AG09309 (cell line): Measurements from ENCODE around the gene CRADD.

Experiments used
- DNase-seq: peaks from one replicate; pipeline ENCODE4 v3.0.0-alpha.2; 2010; ENCODE audit warnings: low read depth
- H3K4me3 ChIP-seq: 2 replicates; pipeline ENCODE4 v1.5.1; 2011; ENCODE audit warnings: mild to moderate bottlenecking, low read depth, low read length, moderate library complexity; ENCODE audit not compliant: control insufficient read depth
- TF ChIP-seq, protein P1 (sequence below): IDR thresholded peaks from 2 replicates; pipeline ENCODE4 v1.5.1; 2011; ENCODE audit warnings: mild to moderate bottlenecking, low read depth, low read length, inconsistent platforms; ENCODE audit not compliant: insufficient read depth, control insufficient read depth; ENCODE audit errors: missing control alignments

CRADD gene

DNA sequence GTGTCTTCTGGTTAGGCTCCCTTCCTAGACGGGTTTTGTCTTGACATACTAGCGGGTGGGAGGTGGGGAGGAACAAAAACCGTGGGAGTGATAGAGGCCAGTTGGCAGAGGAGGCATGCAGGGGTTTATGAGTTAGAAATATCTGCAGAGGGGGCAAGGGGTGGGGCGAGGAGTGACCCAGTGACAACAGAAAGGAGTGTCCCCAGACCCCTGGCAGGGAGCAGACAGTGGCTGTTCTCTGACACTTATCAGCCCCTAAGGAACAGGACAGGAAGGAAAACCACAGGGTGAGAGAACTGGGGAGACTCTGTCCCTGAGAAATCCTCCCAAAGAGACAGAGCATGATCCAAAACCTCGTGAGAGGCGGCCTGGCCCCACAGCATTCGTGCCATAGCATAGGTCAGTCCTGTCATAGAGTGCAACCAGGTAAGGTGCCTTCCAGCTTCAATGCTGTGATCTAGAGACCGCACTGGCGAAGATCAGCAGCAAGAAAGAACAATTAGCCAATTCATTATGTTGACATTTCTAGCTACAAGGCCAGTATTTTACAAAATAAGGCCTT, 141.4 kb downstream of the CRADD start:
- no peak for DNase-seq

DNA sequence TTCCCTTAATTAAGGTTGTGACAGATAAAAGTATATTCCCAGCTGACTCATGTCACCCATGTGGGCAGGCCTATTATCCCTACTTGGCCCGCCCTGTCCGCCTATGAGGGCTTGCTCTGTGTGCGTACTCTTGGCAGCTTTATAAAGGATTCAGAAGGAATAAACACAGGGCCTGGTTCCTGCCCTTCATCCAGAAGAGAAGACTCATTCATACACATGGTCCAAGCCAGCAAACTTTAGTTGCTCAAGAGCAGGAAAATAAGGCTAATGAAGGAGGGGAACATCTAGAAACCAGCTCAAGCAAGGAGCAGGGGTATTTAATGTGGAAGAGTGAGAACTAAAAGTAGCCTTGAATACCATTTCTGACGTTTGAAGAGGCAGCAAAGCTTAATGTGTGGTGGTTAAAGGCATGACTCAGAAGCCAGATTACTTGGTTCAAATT, 141.9 kb downstream of the CRADD start:
- no peak overlapping the region for H3K4me3 ChIP-seq
- TF ChIP-seq, protein P1, sequence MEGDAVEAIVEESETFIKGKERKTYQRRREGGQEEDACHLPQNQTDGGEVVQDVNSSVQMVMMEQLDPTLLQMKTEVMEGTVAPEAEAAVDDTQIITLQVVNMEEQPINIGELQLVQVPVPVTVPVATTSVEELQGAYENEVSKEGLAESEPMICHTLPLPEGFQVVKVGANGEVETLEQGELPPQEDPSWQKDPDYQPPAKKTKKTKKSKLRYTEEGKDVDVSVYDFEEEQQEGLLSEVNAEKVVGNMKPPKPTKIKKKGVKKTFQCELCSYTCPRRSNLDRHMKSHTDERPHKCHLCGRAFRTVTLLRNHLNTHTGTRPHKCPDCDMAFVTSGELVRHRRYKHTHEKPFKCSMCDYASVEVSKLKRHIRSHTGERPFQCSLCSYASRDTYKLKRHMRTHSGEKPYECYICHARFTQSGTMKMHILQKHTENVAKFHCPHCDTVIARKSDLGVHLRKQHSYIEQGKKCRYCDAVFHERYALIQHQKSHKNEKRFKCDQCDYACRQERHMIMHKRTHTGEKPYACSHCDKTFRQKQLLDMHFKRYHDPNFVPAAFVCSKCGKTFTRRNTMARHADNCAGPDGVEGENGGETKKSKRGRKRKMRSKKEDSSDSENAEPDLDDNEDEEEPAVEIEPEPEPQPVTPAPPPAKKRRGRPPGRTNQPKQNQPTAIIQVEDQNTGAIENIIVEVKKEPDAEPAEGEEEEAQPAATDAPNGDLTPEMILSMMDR: no peak
- DNase-seq: no peak

More for the DNA sequence above, 141.4 kb downstream of the CRADD start:
- H3K4me3 ChIP-seq: no peak overlapping the region
- TF ChIP-seq, protein P1: no peak

DNA sequence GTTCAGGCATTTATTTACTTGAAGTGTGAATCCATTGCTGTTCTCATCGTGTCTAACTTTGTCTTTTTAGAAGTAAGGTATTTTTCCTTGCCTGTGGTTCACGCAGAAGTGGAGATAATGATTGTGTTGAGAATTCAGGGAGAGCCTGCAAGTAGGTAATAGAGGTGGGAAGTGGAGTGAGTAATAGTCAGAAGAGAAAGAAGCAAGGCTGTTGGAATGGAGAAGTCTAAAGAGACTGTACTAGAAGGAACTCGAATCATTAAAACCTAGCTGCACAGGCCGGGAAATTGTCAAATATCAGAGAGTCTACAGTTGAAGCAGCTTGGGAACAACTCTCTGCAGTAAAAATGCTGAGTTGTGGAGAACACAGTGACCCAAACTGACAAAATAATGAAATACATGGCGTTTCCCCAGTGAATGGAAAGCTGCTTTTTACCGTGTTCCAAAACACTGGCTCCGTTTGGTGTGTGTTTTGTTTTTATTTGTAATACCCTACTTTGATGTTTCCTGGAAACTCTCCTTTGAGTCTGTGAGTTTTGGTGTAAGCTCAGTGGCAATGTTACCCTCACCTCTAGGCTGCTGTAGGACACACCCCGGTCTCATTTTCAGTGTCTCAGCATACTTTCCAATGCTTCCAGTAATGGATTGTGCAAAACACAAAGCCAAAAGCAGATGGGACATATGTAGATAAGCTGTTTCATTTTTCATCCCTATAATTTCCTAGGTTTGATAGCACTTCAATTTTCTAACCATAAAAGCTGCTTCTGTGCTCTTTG, 146.6 kb downstream of the CRADD start:
- no peak for DNase-seq
- TF ChIP-seq, protein P1: no peak
- no peak overlapping the region for H3K4me3 ChIP-seq

DNA sequence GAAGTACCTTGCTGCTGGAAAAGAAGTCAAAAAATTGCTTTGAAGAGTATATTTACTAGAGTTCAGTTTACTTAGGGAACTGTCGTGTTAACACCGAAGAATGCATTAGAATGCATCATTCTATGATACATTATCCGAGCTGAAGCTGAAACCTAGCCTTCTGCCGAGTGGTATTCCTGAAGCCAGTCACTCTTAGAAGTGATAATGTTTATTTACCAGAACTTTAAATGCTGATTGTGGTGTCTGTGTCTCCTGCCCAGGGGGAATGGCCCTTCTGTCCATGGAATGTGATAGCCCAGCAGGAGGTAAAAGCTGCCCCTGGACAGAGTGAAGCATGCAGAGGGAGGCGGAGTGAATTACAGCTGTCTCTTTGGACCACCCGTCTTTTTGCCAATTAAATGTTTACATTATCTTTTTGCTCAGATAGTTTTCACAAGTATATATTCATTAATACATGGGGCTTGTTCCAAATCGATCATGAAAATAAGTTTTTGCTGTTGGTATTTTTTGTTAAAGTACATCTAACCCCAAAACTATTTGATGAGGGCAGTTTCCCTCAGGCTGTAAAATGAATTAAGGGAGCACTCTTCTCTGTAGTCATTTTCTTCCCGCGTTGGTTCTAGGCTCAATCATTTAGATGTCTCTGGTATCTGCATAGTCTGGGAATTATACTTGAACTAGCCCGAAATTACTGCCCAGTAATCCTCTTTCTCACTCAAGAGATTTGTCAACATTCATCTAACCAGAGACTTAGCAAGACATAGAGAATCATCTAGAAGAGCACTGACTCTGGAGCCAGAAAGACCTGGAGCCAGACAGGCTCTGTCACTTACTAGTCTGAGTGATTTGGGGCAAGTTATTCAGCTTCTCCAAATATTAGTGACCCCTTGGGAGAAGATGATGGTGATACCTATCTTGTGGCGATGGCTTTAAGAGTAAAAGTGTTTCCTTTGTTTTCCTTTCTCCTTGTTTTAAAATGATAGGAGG, 147.6 kb downstream of the CRADD start:
- no peak for DNase-seq
- H3K4me3 ChIP-seq: no peak overlapping the region
- TF ChIP-seq, protein P1: no peak

DNA sequence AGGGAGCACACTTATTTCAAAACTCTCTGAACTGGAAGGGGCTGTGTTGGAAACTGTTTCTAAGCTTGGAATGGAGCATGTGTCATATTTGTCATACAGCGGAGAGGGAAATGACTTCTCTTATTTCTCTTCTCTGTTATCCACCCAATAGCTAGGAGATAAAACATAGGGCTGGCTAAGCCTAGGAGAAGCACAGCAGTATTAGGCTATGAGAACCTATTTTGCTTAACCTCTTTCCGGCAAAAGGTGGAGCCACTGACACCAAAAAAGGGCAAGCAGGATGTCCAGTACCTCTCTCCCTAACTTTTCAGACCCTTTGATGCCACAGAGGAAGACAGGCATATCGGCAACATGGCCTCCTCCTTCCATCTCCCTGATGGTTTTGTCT, 148.3 kb downstream of the CRADD start:
- TF ChIP-seq, protein P1: no peak
- DNase-seq: no peak
- no peak overlapping the region for H3K4me3 ChIP-seq

DNA sequence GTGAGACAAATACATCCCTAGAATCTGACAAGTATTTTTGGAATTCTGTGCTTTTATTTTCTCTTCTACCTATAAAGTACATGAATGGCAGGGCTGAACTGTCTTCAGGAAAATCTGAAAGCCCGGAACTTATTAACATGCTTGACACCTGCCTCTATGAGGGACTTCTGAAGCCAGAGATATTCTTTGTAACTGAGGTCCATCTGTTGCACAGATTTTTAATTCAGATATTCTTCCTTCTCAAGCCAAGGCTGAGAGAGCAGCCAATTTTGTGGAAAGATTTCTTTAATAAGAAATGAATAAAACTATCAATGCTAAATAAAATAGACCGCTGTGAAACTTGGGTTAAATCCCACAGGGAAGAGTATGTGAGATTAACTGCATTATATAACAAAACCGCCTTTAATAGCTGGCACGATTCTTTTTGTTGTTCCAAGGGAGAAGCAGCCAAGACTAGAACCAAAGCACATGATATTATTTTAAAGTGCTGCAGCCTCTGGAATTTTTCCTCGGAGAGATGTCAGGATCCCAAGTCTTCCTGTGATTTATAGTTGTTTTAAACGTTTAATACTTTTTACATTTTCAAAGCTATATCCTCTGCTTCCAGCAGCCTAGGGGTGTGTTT, 148.9 kb downstream of the CRADD start:
- peak; percentile 69 for DNase-seq
- TF ChIP-seq, protein P1: no peak
- H3K4me3 ChIP-seq: no peak overlapping the region
